ENCODE results near the gene SOX18. TPM values are rescaled to one million over a fixed set of nuclear protein-coding genes. Genes with fewer than 3 reads are reported as not detected.

The SOX18 gene
- total RNA-seq, 2 donors from 2014 or later, result 2.3 to 2.8 TPM

GRCh38 chr20:64077541-64077875 lies 28.1 kb upstream of the SOX18 start:
- H3K27ac Mint-ChIP-seq, result no peak overlapping the region
- no peak overlapping the region for H3K4me3 Mint-ChIP-seq
- TF ChIP-seq CTCF (conservative IDR thresholded peaks at IDR 0.05), result no peak
- Histone ChIP-seq H3K4me3 (ENCODE audit: low read length) (no peak overlapping the region), H3K9me3 (ENCODE audit: control insufficient read depth, low read length) (no peaks in the 10 kb centered on the region), H3K27me3 (ENCODE audit: control insufficient read depth, insufficient read depth, low read length, poor library complexity, severe bottlenecking) (peaks cover 1% of the 10 kb centered on the region), H3K27ac (ENCODE audit: low read depth, low read length) (no peak overlapping the region), H3K4me1 (ENCODE audit: control insufficient read depth, insufficient read depth, low read length) (no peaks in the 10 kb centered on the region), H3K9ac (ENCODE audit: extremely low read depth, low read length, poor library complexity, severe bottlenecking) (no peak overlapping the region), H3K36me3 (ENCODE audit: control insufficient read depth, insufficient read depth, low read length) (no peaks in the 10 kb centered on the region)
- DNase-seq, result no peak
- H3K9me3 Mint-ChIP-seq, result no peaks in the 10 kb centered on the region
- peaks cover 14% of the 10 kb centered on the region for H3K4me1 Mint-ChIP-seq
- H3K27me3 Mint-ChIP-seq (ENCODE audit: insufficient read depth), result peaks cover 16% of the 10 kb centered on the region
- peaks cover 4% of the 10 kb centered on the region for H3K36me3 Mint-ChIP-seq (ENCODE audit: low read depth)
- WGBS, 2 experiments (ENCODE audit: insufficient coverage in 1 of 2, insufficient read length in 1 of 2), result 95 to 100% methylated on average over 4 to 7 of the region's 7 CpGs

DNA sequence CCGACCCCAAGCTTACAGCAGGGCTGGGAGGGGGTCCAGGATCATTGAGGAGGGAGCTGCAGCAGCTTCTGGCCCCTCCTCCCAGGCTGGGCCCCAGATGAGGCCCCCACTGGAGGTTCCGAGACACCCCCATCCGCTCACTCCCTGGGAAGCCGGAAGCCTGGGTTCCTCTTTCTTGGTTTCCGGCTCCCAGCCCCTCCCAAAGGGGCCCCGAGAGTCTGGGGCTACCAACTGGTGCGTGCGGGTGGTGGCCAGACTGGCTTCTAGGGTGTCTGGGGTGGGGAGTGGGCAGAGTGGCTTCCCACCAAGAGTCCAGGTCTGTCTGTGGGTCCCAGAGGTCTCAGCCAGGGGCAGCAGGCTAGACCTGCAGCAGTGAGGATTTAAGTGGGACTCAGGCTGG lies 27.7 kb upstream of the SOX18 start:
- no peaks in the 10 kb centered on the region for H3K9me3 ChIP-seq (ENCODE audit: control insufficient read depth, low read length)
- no peak overlapping the region for H3K9ac ChIP-seq (ENCODE audit: extremely low read depth, low read length, poor library complexity, severe bottlenecking)
- Mint-ChIP-seq H3K36me3 (ENCODE audit: low read depth) (peaks cover 4% of the 10 kb centered on the region), H3K9me3 (no peaks in the 10 kb centered on the region), H3K4me1 (peaks cover 11% of the 10 kb centered on the region), H3K27ac (no peak overlapping the region), H3K4me3 (no peak overlapping the region), H3K27me3 (ENCODE audit: insufficient read depth) (peaks cover 12% of the 10 kb centered on the region)
- DNase-seq, result no peak
- no peaks in the 10 kb centered on the region for H3K4me1 ChIP-seq (ENCODE audit: control insufficient read depth, insufficient read depth, low read length)
- no peaks in the 10 kb centered on the region for H3K36me3 ChIP-seq (ENCODE audit: control insufficient read depth, insufficient read depth, low read length)
- H3K27ac ChIP-seq (ENCODE audit: low read depth, low read length), result no peak overlapping the region
- H3K4me3 ChIP-seq (ENCODE audit: low read length), result no peak overlapping the region
- H3K27me3 ChIP-seq (ENCODE audit: control insufficient read depth, insufficient read depth, low read length, poor library complexity, severe bottlenecking), result no peaks in the 10 kb centered on the region
- TF ChIP-seq CTCF (conservative IDR thresholded peaks at IDR 0.05), result no peak
- 92 to 99% methylated on average over 2 to 8 of the region's 8 CpGs for WGBS, 2 experiments (ENCODE audit: insufficient coverage in 1 of 2, insufficient read length in 1 of 2)

DNA sequence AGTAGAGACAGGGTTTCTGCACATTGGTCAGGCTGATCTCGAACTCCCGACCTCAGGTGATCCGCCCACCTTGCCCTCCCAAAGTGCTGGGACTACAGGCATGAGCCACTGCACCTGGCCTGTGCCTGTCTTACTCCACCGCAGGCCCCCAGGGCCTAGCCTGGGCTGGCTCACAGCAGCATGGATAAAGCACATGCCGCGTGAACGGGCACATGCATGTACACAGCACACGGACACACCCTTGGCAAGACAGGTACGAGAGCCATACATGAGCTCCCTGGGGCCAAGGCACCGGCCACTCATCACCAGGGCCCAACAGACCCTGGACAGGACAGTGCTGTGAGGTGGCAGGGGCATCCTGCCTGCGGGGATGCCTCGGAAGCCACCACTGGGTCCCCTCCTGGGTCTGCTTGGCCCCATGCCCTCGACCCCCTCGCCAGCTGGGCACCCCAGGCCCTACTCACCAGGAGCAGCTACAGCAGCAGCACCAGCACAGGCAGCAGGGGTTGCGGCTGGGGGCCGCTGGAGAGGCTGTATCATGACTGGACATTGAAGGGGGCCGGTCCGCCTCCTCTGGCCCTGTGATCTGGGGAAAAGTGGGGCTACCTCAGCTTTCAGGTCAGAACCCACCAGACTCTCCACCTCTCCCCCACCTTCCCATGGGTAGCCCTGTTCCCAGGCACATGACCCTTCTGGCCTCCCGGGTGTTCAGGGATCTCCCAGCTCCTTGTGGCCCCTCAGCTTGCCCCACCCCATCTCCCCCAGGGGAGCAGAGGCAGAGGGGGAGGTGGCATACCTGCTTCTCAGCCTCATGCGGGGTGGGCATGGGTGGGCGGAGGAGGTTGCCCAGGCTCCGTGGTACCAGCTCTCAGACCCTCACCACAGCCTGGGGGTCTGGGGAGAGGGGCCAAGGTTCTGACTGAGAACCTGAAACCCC lies 26.9 kb upstream of the SOX18 start:
- H3K4me3 Mint-ChIP-seq, result no peak overlapping the region
- H3K27me3 Mint-ChIP-seq (ENCODE audit: insufficient read depth), result peaks cover 4% of the 10 kb centered on the region
- no peak overlapping the region for H3K27ac Mint-ChIP-seq
- H3K27me3 ChIP-seq (ENCODE audit: control insufficient read depth, insufficient read depth, low read length, poor library complexity, severe bottlenecking), result no peaks in the 10 kb centered on the region
- H3K9me3 Mint-ChIP-seq, result no peaks in the 10 kb centered on the region
- H3K9me3 ChIP-seq (ENCODE audit: control insufficient read depth, low read length), result no peaks in the 10 kb centered on the region
- no peak for TF ChIP-seq CTCF (conservative IDR thresholded peaks at IDR 0.05)
- WGBS, 2 experiments (ENCODE audit: insufficient coverage in 1 of 2, insufficient read length in 1 of 2), result 94 to 100% methylated on average over 13 to 22 of the region's 22 CpGs
- no peak overlapping the region for H3K9ac ChIP-seq (ENCODE audit: extremely low read depth, low read length, poor library complexity, severe bottlenecking)
- H3K4me1 Mint-ChIP-seq, result peaks cover 10% of the 10 kb centered on the region
- no peak overlapping the region for H3K27ac ChIP-seq (ENCODE audit: low read depth, low read length)
- no peak for DNase-seq
- no peaks in the 10 kb centered on the region for H3K36me3 ChIP-seq (ENCODE audit: control insufficient read depth, insufficient read depth, low read length)
- peaks cover 4% of the 10 kb centered on the region for H3K36me3 Mint-ChIP-seq (ENCODE audit: low read depth)
- no peaks in the 10 kb centered on the region for H3K4me1 ChIP-seq (ENCODE audit: control insufficient read depth, insufficient read depth, low read length)
- H3K4me3 ChIP-seq (ENCODE audit: low read length), result no peak overlapping the region
